ENCODE measurements around the gene NBEA.

GRCh38 chr13:35527451-35527850, 585.4 kb downstream of the NBEA start:
- TF ChIP-seq CTCF (IDR thresholded peaks at IDR 0.05) (no peak), POLR2A (IDR thresholded peaks at IDR 0.05) (no peak)

All from stomach (tissue), 4 donors.